WTC11 (cell line): ENCODE data around the gene AIFM2. TPM values are rescaled to one million over a fixed set of nuclear protein-coding genes. Genes with fewer than 3 reads are reported as not detected.
A peak's percentile ranks its signal among the peaks of the same experiment; 100 is the strongest.

Experiments used
- ATAC-seq: fragments of 200-7000 bp; cut with Tn5 transposase; 2 replicates; pipeline ENCODE4 v1.10.0; 2021; ENCODE audit warnings: mild to moderate bottlenecking, moderate library complexity
- CTCF ChIA-PET: fragments of 300-600 bp; sonication (Branson Sonifier 250); formaldehyde crosslinking; loops from one replicate; lab custom pipeline; 2021; ENCODE audit warnings: antibody characterized with exemption; lab: Charles Lee
- POLR2A ChIA-PET: fragments of 350-600 bp; sonication (Branson Sonifier 250); formaldehyde crosslinking; loops from one replicate; lab custom pipeline; 2021; ENCODE audit warnings: antibody characterized with exemption; lab: Charles Lee
- DNase-seq: peaks from one replicate; pipeline ENCODE4 v3.0.0; 2021; ENCODE audit warnings: low spot score
- H3K27ac Mint-ChIP-seq: 2 replicates; pipeline ENCODE4 v1.8.0; 2021; ENCODE audit warnings: mixed read lengths
- H3K27me3 Mint-ChIP-seq: 2 replicates; pipeline ENCODE4 v1.8.0; 2021; ENCODE audit warnings: low read depth, mild to moderate bottlenecking, moderate library complexity, mixed read lengths
- H3K36me3 Mint-ChIP-seq: 2 replicates; pipeline ENCODE4 v1.8.0; 2021; ENCODE audit warnings: mixed read lengths
- H3K4me1 Mint-ChIP-seq: 2 replicates; pipeline ENCODE4 v1.8.0; 2022; ENCODE audit warnings: mixed read lengths
- H3K4me3 Mint-ChIP-seq: 2 replicates; pipeline ENCODE4 v1.8.0; 2021; ENCODE audit warnings: mild to moderate bottlenecking, moderate library complexity, mixed read lengths
- H3K9me3 Mint-ChIP-seq: 2 replicates; pipeline ENCODE4 v1.8.0; 2021; ENCODE audit warnings: mixed read lengths
- ARID4B ChIP-seq: sonication (generic); formaldehyde crosslinking; IDR thresholded peaks from 2 replicates; pipeline ENCODE4 v1.8.0; 2023; ENCODE audit warnings: missing genetic modification reagents, mild to moderate bottlenecking, borderline replicate concordance
- ATF2 ChIP-seq: sonication (generic); formaldehyde crosslinking; IDR thresholded peaks from 2 replicates; pipeline ENCODE4 v1.8.1; 2022; ENCODE audit warnings: low read depth, missing genetic modification reagents, borderline replicate concordance
- ATF3 ChIP-seq: sonication (generic); formaldehyde crosslinking; conservative IDR thresholded peaks from 2 replicates; pipeline ENCODE4 v1.8.1; 2022; ENCODE audit warnings: mild to moderate bottlenecking, missing genetic modification reagents
- FOXP4 ChIP-seq: sonication (generic); formaldehyde crosslinking; IDR thresholded peaks from 2 replicates; pipeline ENCODE4 v1.8.0; 2022; ENCODE audit warnings: mild to moderate bottlenecking, missing genetic modification reagents
- GABPB1 ChIP-seq: sonication (generic); formaldehyde crosslinking; IDR thresholded peaks from 2 replicates; pipeline ENCODE4 v1.8.1; 2023; ENCODE audit warnings: mild to moderate bottlenecking, missing genetic modification reagents
- HMGXB4 ChIP-seq: sonication (generic); formaldehyde crosslinking; IDR thresholded peaks from 2 replicates; pipeline ENCODE4 v1.8.1; 2023; ENCODE audit warnings: mild to moderate bottlenecking, moderate library complexity, missing genetic modification reagents
- JAZF1 ChIP-seq: fragments of 250-450 bp; sonication (Bioruptor Pico); IDR thresholded peaks from 2 replicates; pipeline ENCODE4 v1.9.0; 2021; ENCODE audit warnings: moderate library complexity, mild to moderate bottlenecking, inconsistent platforms
- JUN ChIP-seq: sonication (generic); formaldehyde crosslinking; IDR thresholded peaks from 2 replicates; pipeline ENCODE4 v1.8.0; 2023; ENCODE audit warnings: mild to moderate bottlenecking, missing genetic modification reagents
- MAX ChIP-seq: sonication (generic); formaldehyde crosslinking; IDR thresholded peaks from 2 replicates; pipeline ENCODE4 v1.8.0; 2022; ENCODE audit warnings: mild to moderate bottlenecking, missing genetic modification reagents
- PRRX2 ChIP-seq: fragments of 250-450 bp; sonication (Bioruptor Pico); IDR thresholded peaks from 2 replicates; pipeline ENCODE4 v1.8.0; 2021; ENCODE audit warnings: mild to moderate bottlenecking
- RORB ChIP-seq: fragments of 250-450 bp; sonication (Bioruptor Pico); IDR thresholded peaks from 2 replicates; pipeline ENCODE4 v1.9.0; 2021; ENCODE audit warnings: mild to moderate bottlenecking
- SMAD4 ChIP-seq: sonication (generic); formaldehyde crosslinking; IDR thresholded peaks from 2 replicates; pipeline ENCODE4 v1.8.0; 2022; ENCODE audit warnings: mild to moderate bottlenecking, missing genetic modification reagents
- TCF7 ChIP-seq: sonication (generic); formaldehyde crosslinking; IDR thresholded peaks from 2 replicates; pipeline ENCODE4 v1.8.0; 2022; ENCODE audit warnings: mild to moderate bottlenecking, low read depth, missing genetic modification reagents, moderate library complexity
- TEAD4 ChIP-seq: sonication (generic); formaldehyde crosslinking; IDR thresholded peaks from 2 replicates; pipeline ENCODE4 v1.8.0; 2022; ENCODE audit warnings: mild to moderate bottlenecking, missing genetic modification reagents
- ZNF121 ChIP-seq: sonication (generic); formaldehyde crosslinking; IDR thresholded peaks from 2 replicates; pipeline ENCODE4 v1.8.0; 2023; ENCODE audit warnings: missing genetic modification reagents
- ZNF219 ChIP-seq: sonication (generic); formaldehyde crosslinking; IDR thresholded peaks from 2 replicates; pipeline ENCODE4 v1.8.0; 2023; ENCODE audit warnings: missing genetic modification reagents, mild to moderate bottlenecking, borderline replicate concordance
- ZNF317 ChIP-seq: sonication (generic); formaldehyde crosslinking; IDR thresholded peaks from 2 replicates; pipeline ENCODE4 v1.8.1; 2023; ENCODE audit warnings: low read depth, mild to moderate bottlenecking, moderate library complexity, missing genetic modification reagents, borderline replicate concordance
- ZNF396 ChIP-seq: fragments of 250-450 bp; sonication (Bioruptor Pico); IDR thresholded peaks from 2 replicates; pipeline ENCODE4 v1.8.0; 2021; ENCODE audit warnings: mild to moderate bottlenecking, moderate library complexity, borderline replicate concordance
- ZNF416 ChIP-seq: fragments of 250-450 bp; sonication (Bioruptor Pico); IDR thresholded peaks from 2 replicates; pipeline ENCODE4 v1.9.0; 2021; ENCODE audit warnings: mild to moderate bottlenecking, inconsistent platforms
- ZNF671 ChIP-seq: fragments of 250-450 bp; sonication (Bioruptor Pico); IDR thresholded peaks from 2 replicates; pipeline ENCODE4 v1.8.0; 2021; ENCODE audit warnings: mild to moderate bottlenecking
- total RNA-seq: library from RNA; stranded (reverse); gene quantifications from 3 replicates; pipeline ENCODE4 v1.2.3, GENCODE V29; 2021

AIFM2 gene
- total RNA-seq, 1 experiment from 2014 or later: 4.4 TPM

GRCh38 chr10:70088308-70088698 lies 44.3 kb downstream of the AIFM2 start:
- H3K36me3 Mint-ChIP-seq: peaks cover 12% of the 10 kb centered on the region
- no peaks in the 10 kb centered on the region for H3K4me1 Mint-ChIP-seq
- CTCF ChIA-PET: no interaction called here
- H3K9me3 Mint-ChIP-seq: no peaks in the 10 kb centered on the region
- H3K4me3 Mint-ChIP-seq: no peak overlapping the region
- POLR2A ChIA-PET: no interaction called here
- H3K27ac Mint-ChIP-seq: 0 out of 2 replicates have a peak overlapping the region, but pooled peaks have one; percentile 9
- DNase-seq (no peak), ATAC-seq (no peak)
- no peaks in the 10 kb centered on the region; the same call in 1 of the 2 replicates for H3K27me3 Mint-ChIP-seq
- TF ChIP-seq JUN (CRISPR knock-in tag) (no peak), TEAD4 (CRISPR knock-in tag) (no peak), ZNF219 (CRISPR knock-in tag) (no peak), ATF3 (CRISPR knock-in tag) (no peak), JAZF1 (CRISPR knock-in tag) (no peak), ARID4B (CRISPR knock-in tag) (no peak), MAX (CRISPR knock-in tag) (no peak), HMGXB4 (CRISPR knock-in tag) (no peak), FOXP4 (CRISPR knock-in tag) (no peak), ZNF317 (CRISPR knock-in tag) (no peak), GABPB1 (no peak), ATF2 (CRISPR knock-in tag) (no peak)

GRCh38 chr10:70087616-70088307 lies 44.9 kb downstream of the AIFM2 start:
- peaks cover 12% of the 10 kb centered on the region for H3K36me3 Mint-ChIP-seq
- peak overlapping the region; percentile 9; the same call in 1 of the 2 replicates for H3K27ac Mint-ChIP-seq
- TF ChIP-seq RORB (no peak), ZNF671 (CRISPR knock-in tag) (no peak), PRRX2 (CRISPR knock-in tag) (no peak), FOXP4 (CRISPR knock-in tag) (no peak), ATF2 (CRISPR knock-in tag) (no peak), TCF7 (no peak), SMAD4 (no peak), ZNF121 (CRISPR knock-in tag) (no peak), ZNF416 (CRISPR knock-in tag) (no peak), ZNF317 (CRISPR knock-in tag) (no peak), ZNF396 (CRISPR knock-in tag) (no peak)
- TF ChIP-seq, all 79 proteins: peak for 0
- Mint-ChIP-seq H3K27me3 (no peaks in the 10 kb centered on the region; the same call in 1 of the 2 replicates), H3K9me3 (no peaks in the 10 kb centered on the region), H3K4me3 (no peak overlapping the region), H3K4me1 (no peaks in the 10 kb centered on the region)
- POLR2A ChIA-PET: no interaction called here
- no peak for ATAC-seq
- no peak for DNase-seq
- CTCF ChIA-PET: no interaction called here
